Measurements from ENCODE around the gene ZNF160.
"Not testable (repeated sequence)": the region's sequence is repeated elsewhere in the genome, so short reads cannot be mapped to it uniquely, and the experiment has no call there.

ZNF160 gene

DNA sequence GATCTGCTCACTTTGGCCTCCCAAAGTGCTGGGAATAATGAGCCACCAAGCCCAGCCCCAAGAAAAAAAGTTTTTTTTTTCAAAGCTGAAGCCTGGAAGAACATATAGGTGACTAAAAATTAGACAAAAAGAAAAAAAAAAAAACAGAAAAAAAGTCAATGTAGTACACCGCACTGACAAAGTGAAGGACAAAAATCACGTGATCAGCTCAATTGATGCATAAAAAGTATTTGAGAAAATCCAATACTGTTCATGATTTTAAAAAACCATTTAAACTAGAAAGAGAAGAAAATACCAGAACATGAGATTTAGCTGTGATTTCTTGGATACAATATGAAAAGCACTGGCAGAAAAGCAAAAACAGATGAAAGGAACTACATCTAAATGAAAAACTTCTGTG lies 69.2 kb downstream of the ZNF160 start:
- no peak for DNase-seq (ENCODE audit: insufficient read length, low spot score)
- FAIRE-seq, result no peak

DNA sequence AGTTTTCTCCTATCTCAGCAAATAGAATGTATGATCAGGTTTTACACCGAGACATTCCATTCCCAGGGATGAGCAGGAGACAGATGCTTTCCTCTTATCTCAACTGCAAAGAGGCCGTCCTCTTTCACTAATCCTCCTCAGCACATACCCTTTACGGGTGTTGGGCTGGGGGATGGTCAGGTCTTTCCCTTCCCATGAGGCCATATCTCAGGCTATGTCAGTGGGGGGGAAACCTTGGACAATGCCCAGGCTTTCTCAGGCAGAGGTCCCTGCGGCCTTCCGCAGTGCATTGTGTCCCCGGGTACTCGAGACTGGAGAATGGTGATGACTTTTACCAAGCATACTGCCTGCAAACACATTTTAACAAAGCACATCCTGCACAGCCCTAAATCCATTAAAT lies 74.9 kb downstream of the ZNF160 start:
- DNase-seq (ENCODE audit: insufficient read length, low spot score), result not testable (repeated sequence)

DNA sequence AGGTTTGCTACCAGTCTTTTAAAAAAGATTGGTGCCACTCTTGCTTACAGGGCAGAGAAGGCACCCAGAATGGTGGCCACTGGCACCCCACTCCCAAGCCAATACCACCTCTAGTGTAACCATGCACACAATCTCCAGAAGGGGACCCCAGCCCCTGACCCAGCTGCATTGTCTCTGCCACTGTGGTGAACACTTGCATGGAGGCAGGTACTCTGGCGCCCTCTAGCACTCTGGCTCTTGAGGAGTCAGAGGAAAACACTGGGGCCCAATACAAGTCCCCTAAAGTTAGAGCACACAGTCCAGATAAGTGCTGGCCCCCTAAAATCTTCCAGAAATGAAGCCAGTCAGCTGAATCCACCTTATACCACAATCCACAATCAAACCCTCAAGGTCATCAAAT lies 83.5 kb downstream of the ZNF160 start:
- FAIRE-seq, result no peak

More for the DNA sequence above, 74.9 kb downstream of the ZNF160 start:
- not testable (repeated sequence) for FAIRE-seq

More for the DNA sequence above, 83.5 kb downstream of the ZNF160 start:
- no peak for DNase-seq (ENCODE audit: insufficient read length, low spot score)

All from GM19239 (cell line).